HG03103 (cell line): ENCODE measurements around the gene LPO.

ENCODE experiments used
- ATAC-seq: cut with Tn5 transposase; IDR thresholded peaks from one replicate; pipeline ENCODE4 v1.9.1; 2021; ENCODE audit warnings: low read depth; ENCODE audit not compliant: unreplicated experiment

The LPO gene

GRCh38 chr17:58314706-58315015 lies 76.3 kb downstream of the LPO start:
- ATAC-seq = no peak

DNA sequence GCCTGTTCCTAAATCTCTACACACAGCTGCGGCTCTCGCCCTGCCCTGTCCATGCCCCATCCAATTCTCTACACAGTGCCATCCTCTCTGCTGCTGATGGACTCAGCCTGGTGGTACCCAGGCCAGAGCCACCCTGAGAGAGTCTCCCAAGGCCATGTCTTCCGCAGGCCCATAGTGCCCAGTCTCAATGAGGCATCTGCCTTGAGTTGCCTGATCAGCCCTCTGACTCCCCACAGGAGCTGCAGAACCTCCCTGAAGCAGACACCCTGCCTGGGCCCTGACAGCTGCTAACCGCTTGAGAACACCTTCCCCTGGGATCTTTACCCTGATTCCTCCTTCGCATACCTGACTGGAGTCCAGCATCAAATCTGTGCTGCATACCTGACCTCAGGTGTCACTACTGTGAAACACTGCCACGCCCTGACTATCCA lies 76.9 kb downstream of the LPO start:
- no peak for ATAC-seq

DNA sequence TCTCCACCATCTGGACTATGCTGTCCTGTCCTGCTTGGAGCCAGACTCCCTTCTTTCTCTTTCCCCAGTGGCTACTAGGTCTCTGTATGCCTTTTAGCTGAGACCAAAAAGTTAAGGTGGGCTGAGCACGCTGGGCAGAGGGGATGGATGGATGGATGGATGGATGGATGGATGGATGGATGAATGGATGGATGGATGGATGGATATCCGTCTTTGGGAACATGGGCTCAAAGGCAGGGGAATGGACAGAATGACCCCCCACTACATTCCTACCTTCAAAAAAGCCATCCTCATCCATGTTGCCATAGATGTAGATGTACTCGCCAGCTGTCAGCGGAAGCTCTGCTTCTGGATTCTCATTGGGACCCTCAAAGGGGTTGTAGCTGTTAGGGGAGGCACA lies 77.4 kb downstream of the LPO start:
- no peak for ATAC-seq

DNA sequence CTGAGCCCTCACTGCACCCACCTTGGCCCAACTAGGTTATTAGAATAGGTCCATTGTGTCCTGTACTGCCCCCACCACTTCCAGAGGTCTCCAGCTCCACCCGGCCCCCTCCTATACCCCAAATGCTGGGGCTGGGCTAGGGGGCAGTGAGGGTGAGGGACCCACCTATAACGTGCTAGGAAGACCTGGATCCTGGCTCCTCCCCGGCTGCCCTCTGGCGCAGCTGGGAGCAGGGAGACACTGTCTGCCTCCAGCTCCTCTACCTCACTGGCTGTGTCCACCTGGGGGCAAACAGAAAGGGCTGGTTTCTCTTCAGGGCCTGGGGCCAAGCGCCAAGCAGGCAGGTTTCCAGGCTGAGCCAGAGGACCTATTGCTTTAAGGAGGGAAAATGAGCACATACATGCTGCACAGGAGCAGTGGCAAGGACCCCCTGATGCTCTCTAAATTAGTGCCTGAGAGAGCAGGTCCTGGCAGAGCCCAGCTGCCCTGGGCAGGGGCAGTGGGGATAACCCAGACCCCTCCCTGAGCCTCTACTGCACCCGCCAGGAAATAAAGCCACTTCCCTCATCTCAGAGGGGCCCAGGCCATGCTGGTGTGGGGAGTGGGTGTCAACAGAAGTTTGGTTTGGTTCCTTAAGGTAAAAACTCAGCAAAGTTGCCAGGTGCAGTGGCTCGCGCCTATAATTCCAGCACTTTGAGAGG lies 78.0 kb downstream of the LPO start:
- no peak for ATAC-seq

DNA sequence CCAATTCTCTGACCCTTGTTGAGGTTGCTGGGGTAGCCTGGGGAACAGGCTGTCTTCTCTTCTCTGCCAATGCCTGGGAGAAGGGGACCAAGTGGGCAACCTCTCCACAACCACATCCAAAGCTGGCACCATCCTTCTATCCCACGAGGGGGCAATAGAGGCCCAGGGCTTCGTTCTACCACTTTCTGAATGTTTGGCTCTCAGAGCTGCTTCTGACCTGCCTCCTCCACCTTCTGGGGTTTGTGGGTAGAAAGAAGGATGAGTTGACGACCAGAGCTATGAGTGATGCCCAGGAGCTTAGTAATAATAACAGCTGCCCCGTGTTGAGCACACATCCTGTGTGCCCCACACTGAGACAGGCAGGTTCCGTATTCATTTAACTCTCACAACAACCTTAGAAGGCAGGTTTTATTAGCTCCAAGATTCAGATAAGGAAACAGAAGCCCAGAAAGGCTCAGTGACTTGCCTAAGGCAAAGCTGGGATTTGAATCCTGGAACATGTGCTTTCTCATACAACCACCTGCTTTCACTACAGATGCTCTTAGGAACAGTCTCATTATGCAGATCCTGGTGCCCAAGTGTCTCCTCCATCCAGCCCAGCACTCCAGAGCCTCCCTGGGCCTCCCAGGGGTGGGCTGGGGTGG lies 79.2 kb downstream of the LPO start:
- ATAC-seq = peak; percentile 61

DNA sequence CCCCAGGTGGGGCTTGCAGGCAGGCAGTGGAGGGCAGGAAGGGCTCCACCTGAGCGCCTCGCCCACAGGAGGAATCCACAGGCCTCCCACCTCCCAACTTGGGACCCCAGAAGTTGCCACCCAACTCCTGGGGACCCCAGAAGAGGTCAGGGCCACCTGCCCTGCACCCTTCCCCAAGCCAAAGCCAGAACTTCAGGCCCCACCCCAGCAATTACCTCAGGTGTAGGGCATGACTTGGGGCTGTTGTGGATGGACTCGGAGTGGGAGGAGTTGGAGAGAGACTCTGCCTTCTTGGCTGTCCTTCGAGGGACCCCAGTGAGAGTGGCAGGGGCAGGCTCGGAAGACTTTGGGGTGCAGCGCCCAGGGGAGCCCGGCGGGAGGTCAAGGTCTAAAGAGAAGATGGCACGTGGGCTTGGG lies 79.7 kb downstream of the LPO start:
- ATAC-seq = no peak
